OCI-LY1 (cell line): Measurements from ENCODE around the gene DUSP11.

Experiments used
- H2AFZ ChIP-seq: fragments of 200-600 bp; sonication (generic), shearing (Covaris generic); 2 replicates; pipeline ENCODE4 v1.6.0; 2014; ENCODE audit warnings: antibody characterized with exemption, mild to moderate bottlenecking, low read length
- H3F3A ChIP-seq: fragments of 200-600 bp; sonication (generic), shearing (Covaris generic); 2 replicates; pipeline ENCODE4 v1.6.0; 2014; ENCODE audit warnings: mild to moderate bottlenecking, antibody characterized with exemption, low read length, moderate library complexity; ENCODE audit not compliant: insufficient read depth
- H3K27ac ChIP-seq: fragments of 200-600 bp; sonication (generic); 2 replicates; pipeline ENCODE4 v1.5.1; 2014; ENCODE audit warnings: low read length, mixed run types, mild to moderate bottlenecking, low read depth; ENCODE audit not compliant: poor library complexity, severe bottlenecking
- H3K27me3 ChIP-seq: fragments of 200-600 bp; sonication (generic); 2 replicates; pipeline ENCODE4 v1.6.0; 2014; ENCODE audit warnings: antibody characterized with exemption, mild to moderate bottlenecking, low read length, moderate library complexity; ENCODE audit not compliant: insufficient read depth
- H3K36me3 ChIP-seq: fragments of 200-600 bp; sonication (generic); 2 replicates; pipeline ENCODE4 v1.6.1; 2014; ENCODE audit warnings: mild to moderate bottlenecking, antibody characterized with exemption, low read length, moderate library complexity, mixed read lengths; ENCODE audit not compliant: insufficient read depth
- H3K4me1 ChIP-seq: fragments of 200-600 bp; sonication (generic); 2 replicates; pipeline ENCODE4 v1.5.1; 2014; ENCODE audit warnings: mild to moderate bottlenecking, low read length, moderate library complexity; ENCODE audit not compliant: insufficient read depth, severe bottlenecking
- H3K4me2 ChIP-seq: fragments of 200-600 bp; sonication (generic), shearing (Covaris generic); 2 replicates; pipeline ENCODE4 v1.6.1; 2014; ENCODE audit warnings: low read length
- H3K4me3 ChIP-seq: fragments of 200-600 bp; sonication (generic); 2 replicates; pipeline ENCODE4 v1.5.1; 2014; ENCODE audit warnings: low read length, low read depth, mild to moderate bottlenecking, mixed read lengths; ENCODE audit not compliant: poor library complexity, severe bottlenecking
- H3K79me2 ChIP-seq: fragments of 200-600 bp; shearing (Covaris generic); 2 replicates; pipeline ENCODE4 v1.6.1; 2016; ENCODE audit warnings: mixed run types, low read length, mixed read lengths; ENCODE audit not compliant: insufficient read depth
- H3K9ac ChIP-seq: fragments of 200-600 bp; sonication (generic), shearing (Covaris generic); 2 replicates; pipeline ENCODE4 v1.6.1; 2014; ENCODE audit warnings: mild to moderate bottlenecking, low read length, mixed read lengths
- H3K9me2 ChIP-seq: fragments of 200-600 bp; sonication (generic), shearing (Covaris generic); 2 replicates; pipeline ENCODE4 v1.6.1; 2014; ENCODE audit warnings: low read depth, mild to moderate bottlenecking, low read length, mixed read lengths
- H3K9me3 ChIP-seq: fragments of 200-600 bp; shearing (Covaris generic); 2 replicates; pipeline ENCODE4 v1.6.1; 2014; ENCODE audit warnings: low read length, mixed read lengths
- H4K20me1 ChIP-seq: fragments of 200-600 bp; sonication (generic), shearing (Covaris generic); 2 replicates; pipeline ENCODE4 v1.6.0; 2016; ENCODE audit warnings: mild to moderate bottlenecking, low read length; ENCODE audit not compliant: insufficient read depth
- EZH2 ChIP-seq: fragments of 200-600 bp; sonication (generic), shearing (Covaris generic); IDR thresholded peaks from 2 replicates; pipeline ENCODE4 v1.8.0; 2017; ENCODE audit warnings: borderline replicate concordance, mixed run types, mild to moderate bottlenecking, antibody characterized with exemption, low read length, moderate library complexity, mixed read lengths
- TF ChIP-seq, protein P1 (sequence below): fragments of 200-600 bp; sonication (generic), shearing (Covaris generic); IDR thresholded peaks from 2 replicates; pipeline ENCODE4 v1.5.1; 2017; ENCODE audit warnings: mild to moderate bottlenecking, antibody characterized with exemption, low read length, moderate library complexity, mixed read lengths

DUSP11 gene

GRCh38 chr2:73716543-73717250 is 63.2 kb downstream of the DUSP11 start:
- no peak overlapping the region for H3K4me2 ChIP-seq
- no peak overlapping the region for H3K9ac ChIP-seq
- no peaks in the 10 kb centered on the region for H3K9me2 ChIP-seq
- H3K4me1 ChIP-seq, result no peaks in the 10 kb centered on the region
- no peak for TF ChIP-seq EZH2
- TF ChIP-seq, protein P1, sequence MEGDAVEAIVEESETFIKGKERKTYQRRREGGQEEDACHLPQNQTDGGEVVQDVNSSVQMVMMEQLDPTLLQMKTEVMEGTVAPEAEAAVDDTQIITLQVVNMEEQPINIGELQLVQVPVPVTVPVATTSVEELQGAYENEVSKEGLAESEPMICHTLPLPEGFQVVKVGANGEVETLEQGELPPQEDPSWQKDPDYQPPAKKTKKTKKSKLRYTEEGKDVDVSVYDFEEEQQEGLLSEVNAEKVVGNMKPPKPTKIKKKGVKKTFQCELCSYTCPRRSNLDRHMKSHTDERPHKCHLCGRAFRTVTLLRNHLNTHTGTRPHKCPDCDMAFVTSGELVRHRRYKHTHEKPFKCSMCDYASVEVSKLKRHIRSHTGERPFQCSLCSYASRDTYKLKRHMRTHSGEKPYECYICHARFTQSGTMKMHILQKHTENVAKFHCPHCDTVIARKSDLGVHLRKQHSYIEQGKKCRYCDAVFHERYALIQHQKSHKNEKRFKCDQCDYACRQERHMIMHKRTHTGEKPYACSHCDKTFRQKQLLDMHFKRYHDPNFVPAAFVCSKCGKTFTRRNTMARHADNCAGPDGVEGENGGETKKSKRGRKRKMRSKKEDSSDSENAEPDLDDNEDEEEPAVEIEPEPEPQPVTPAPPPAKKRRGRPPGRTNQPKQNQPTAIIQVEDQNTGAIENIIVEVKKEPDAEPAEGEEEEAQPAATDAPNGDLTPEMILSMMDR, result no peak
- H3K9me3 ChIP-seq, result peaks cover 8% of the 10 kb centered on the region
- H3K27me3 ChIP-seq, result peaks cover 5% of the 10 kb centered on the region; the same call in 1 of the 2 replicates
- H2AFZ ChIP-seq, result no peak overlapping the region
- H3K36me3 ChIP-seq, result no peaks in the 10 kb centered on the region
- H4K20me1 ChIP-seq, result no peaks in the 10 kb centered on the region
- H3K4me3 ChIP-seq, result no peak overlapping the region
- H3K27ac ChIP-seq, result no peak overlapping the region
- no peaks in the 10 kb centered on the region for H3K79me2 ChIP-seq
- no peaks in the 10 kb centered on the region for H3F3A ChIP-seq

GRCh38 chr2:73714091-73714490 is 65.8 kb downstream of the DUSP11 start:
- TF ChIP-seq, protein P1, result no peak
- TF ChIP-seq EZH2, result no peak
- Histone ChIP-seq H3K4me1 (no peaks in the 10 kb centered on the region), H3K36me3 (no peaks in the 10 kb centered on the region)

More at GRCh38 chr2:73714091-73714490, 65.8 kb downstream of the DUSP11 start:
- Histone ChIP-seq H3K79me2 (no peaks in the 10 kb centered on the region), H4K20me1 (no peaks in the 10 kb centered on the region), H2AFZ (no peak overlapping the region), H3K9me3 (peaks cover 8% of the 10 kb centered on the region), H3K9ac (no peak overlapping the region), H3K27ac (no peak overlapping the region), H3K9me2 (no peaks in the 10 kb centered on the region), H3F3A (no peaks in the 10 kb centered on the region), H3K4me2 (no peak overlapping the region), H3K27me3 (peaks cover 3% of the 10 kb centered on the region; the same call in 1 of the 2 replicates), H3K4me3 (no peak overlapping the region)
